WTC11 (cell line): ENCODE data around the gene GDI1.

Experiments
- ATF2 ChIP-seq: sonication (generic); formaldehyde crosslinking; IDR thresholded peaks from 2 replicates; pipeline ENCODE4 v1.8.1; 2022; ENCODE audit warnings: low read depth, missing genetic modification reagents, borderline replicate concordance
- CREB1 ChIP-seq: sonication (generic); formaldehyde crosslinking; IDR thresholded peaks from 2 replicates; pipeline ENCODE4 v1.8.0; 2023; ENCODE audit warnings: mild to moderate bottlenecking, missing genetic modification reagents
- CTCF ChIP-seq: fragments of 200-600 bp; IDR thresholded peaks from 2 replicates; pipeline ENCODE4 v1.8.0; 2022; ENCODE audit warnings: antibody characterized with exemption
- ELF4 ChIP-seq: sonication (generic); formaldehyde crosslinking; IDR thresholded peaks from 2 replicates; pipeline ENCODE4 v1.8.1; 2022; ENCODE audit warnings: low read depth, mild to moderate bottlenecking, moderate library complexity, missing genetic modification reagents
- ERG ChIP-seq: fragments of 250-450 bp; sonication (Bioruptor Pico); IDR thresholded peaks from 2 replicates; pipeline ENCODE4 v1.8.0; 2021; ENCODE audit warnings: mild to moderate bottlenecking
- FOXP4 ChIP-seq: sonication (generic); formaldehyde crosslinking; IDR thresholded peaks from 2 replicates; pipeline ENCODE4 v1.8.0; 2022; ENCODE audit warnings: mild to moderate bottlenecking, missing genetic modification reagents
- GABPB1 ChIP-seq: sonication (generic); formaldehyde crosslinking; IDR thresholded peaks from 2 replicates; pipeline ENCODE4 v1.8.1; 2023; ENCODE audit warnings: mild to moderate bottlenecking, missing genetic modification reagents
- MXD4 ChIP-seq: fragments of 250-450 bp; sonication (Bioruptor Pico); IDR thresholded peaks from 2 replicates; pipeline ENCODE4 v1.8.0; 2021; ENCODE audit warnings: mild to moderate bottlenecking, moderate library complexity, borderline replicate concordance
- SMAD4 ChIP-seq: sonication (generic); formaldehyde crosslinking; IDR thresholded peaks from 2 replicates; pipeline ENCODE4 v1.8.0; 2022; ENCODE audit warnings: mild to moderate bottlenecking, missing genetic modification reagents
- USF1 ChIP-seq: sonication (generic); formaldehyde crosslinking; IDR thresholded peaks from 2 replicates; pipeline ENCODE4 v1.8.0; 2022; ENCODE audit warnings: mild to moderate bottlenecking, missing genetic modification reagents
- ZBTB43 ChIP-seq: sonication (generic); formaldehyde crosslinking; IDR thresholded peaks from 2 replicates; pipeline ENCODE4 v1.8.1; 2023; ENCODE audit warnings: mild to moderate bottlenecking, missing genetic modification reagents

- TF ChIP-seq SMAD4 (CRISPR knock-in tag) (no peak), ZBTB43 (no peak), ERG (no peak), CTCF (no peak), MXD4 (CRISPR knock-in tag) (no peak), FOXP4 (CRISPR knock-in tag) (no peak), USF1 (CRISPR knock-in tag) (no peak), GABPB1 (CRISPR knock-in tag) (no peak), ATF2 (CRISPR knock-in tag) (no peak), ELF4 (no peak), CREB1 (CRISPR knock-in tag) (no peak)
Measured at GRCh38 chrX:154465601-154466000, 28.6 kb downstream of the GDI1 start.
